Neuronal stem cell (in vitro differentiated cells): ENCODE results near the gene PAN2.
A peak's percentile ranks its signal among the peaks of the same experiment; 100 is the strongest.

ENCODE experiments used
- DNase-seq: peaks from one replicate; pipeline ENCODE4 v3.0.0-alpha.2; 2013; ENCODE audit warnings: low spot score
- H2AFZ ChIP-seq: one replicate; pipeline ENCODE4 v1.6.1; 2013; ENCODE audit warnings: mild to moderate bottlenecking, low read length, inconsistent platforms
- H2AK5ac ChIP-seq: 2 replicates; pipeline ENCODE4 v1.6.1; 2013; ENCODE audit warnings: low read depth, mild to moderate bottlenecking, inconsistent platforms, low read length, moderate library complexity, mixed read lengths
- H2BK120ac ChIP-seq: 2 replicates; pipeline ENCODE4 v1.6.1; 2013; ENCODE audit warnings: low read depth, mild to moderate bottlenecking, inconsistent platforms, low read length, moderate library complexity, mixed read lengths
- H2BK12ac ChIP-seq: one replicate; pipeline ENCODE4 v1.6.1; 2013; ENCODE audit warnings: low read length, inconsistent platforms
- H2BK15ac ChIP-seq: 2 replicates; pipeline ENCODE4 v1.6.1; 2013; ENCODE audit warnings: mild to moderate bottlenecking, low read length, inconsistent platforms, mixed read lengths
- H2BK5ac ChIP-seq: one replicate; pipeline ENCODE4 v1.6.1; 2013; ENCODE audit warnings: inconsistent platforms, mild to moderate bottlenecking, low read length, moderate library complexity
- H3K14ac ChIP-seq: one replicate; pipeline ENCODE4 v1.6.1; 2013; ENCODE audit warnings: low read length, inconsistent platforms
- H3K18ac ChIP-seq: 2 replicates; pipeline ENCODE4 v1.6.1; 2013; ENCODE audit warnings: low read length, inconsistent platforms
- H3K23ac ChIP-seq: 2 replicates; pipeline ENCODE4 v1.6.1; 2013; ENCODE audit warnings: low read depth, mild to moderate bottlenecking, mixed read lengths, low read length, inconsistent platforms; ENCODE audit not compliant: poor library complexity
- H3K27ac ChIP-seq: replicated peaks from 3 replicates; pipeline ENCODE4 v1.5.1; 2013; ENCODE audit warnings: low read length, inconsistent platforms
- H3K27me3 ChIP-seq, 3 experiments: 2 replicates each; pipeline ENCODE4 v1.6.1; 2013; ENCODE audit warnings: low read length in 3 of 3, mild to moderate bottlenecking in 2 of 3, inconsistent platforms in 1 of 3, low read depth in 1 of 3, mixed read lengths in 1 of 3, moderate library complexity in 1 of 3; ENCODE audit not compliant: control insufficient read depth in 3 of 3, insufficient read depth in 3 of 3
- H3K36me3 ChIP-seq, 2 donors: replicated peaks in 1 of 2; 2 replicates each; pipeline ENCODE4 v1.6.1; 2013; ENCODE audit warnings: low read length in 2 of 2; ENCODE audit not compliant: control insufficient read depth in 2 of 2, insufficient read depth in 2 of 2
- H3K4ac ChIP-seq: 2 replicates; pipeline ENCODE4 v1.6.1; 2013; ENCODE audit warnings: inconsistent platforms, mild to moderate bottlenecking, low read length, moderate library complexity
- H3K4me1 ChIP-seq, 2 donors: 1 replicate in 1 of 2; 2 replicates in 1 of 2; pipeline ENCODE4 v1.6.1; 2013; ENCODE audit warnings: low read length in 2 of 2, low read depth in 1 of 2; ENCODE audit not compliant: control insufficient read depth in 2 of 2, insufficient read depth in 1 of 2
- H3K4me2 ChIP-seq: one replicate; pipeline ENCODE4 v1.6.1; 2013; ENCODE audit warnings: mild to moderate bottlenecking, low read length, inconsistent platforms; ENCODE audit not compliant: insufficient read depth, poor library complexity, severe bottlenecking
- H3K4me3 ChIP-seq, 2 donors: 2 replicates each; pipeline ENCODE4 v1.5.1; 2013; ENCODE audit warnings: low read length in 2 of 2, mild to moderate bottlenecking in 2 of 2, inconsistent platforms in 1 of 2, moderate library complexity in 1 of 2
- H3K79me1 ChIP-seq: one replicate; pipeline ENCODE4 v1.6.1; 2013; ENCODE audit warnings: low read depth, mild to moderate bottlenecking, inconsistent platforms, low read length, moderate library complexity
- H3K9ac ChIP-seq: one replicate; pipeline ENCODE4 v1.6.1; 2013; ENCODE audit warnings: mild to moderate bottlenecking, low read depth, low read length, inconsistent platforms; ENCODE audit not compliant: poor library complexity
- H3K9me3 ChIP-seq, 2 donors: replicated peaks in 1 of 2; 2 replicates each; pipeline versions ENCODE3 to v1.6.1; 2013; ENCODE audit warnings: low read length in 2 of 2, mild to moderate bottlenecking in 2 of 2, inconsistent platforms in 1 of 2, low read depth in 1 of 2, mixed read lengths in 1 of 2, moderate library complexity in 1 of 2; ENCODE audit not compliant: control insufficient read depth in 2 of 2, insufficient read depth in 1 of 2
- H4K8ac ChIP-seq: one replicate; pipeline ENCODE4 v1.6.1; 2013; ENCODE audit warnings: low read depth, mild to moderate bottlenecking, inconsistent platforms, low read length, moderate library complexity
- H4K91ac ChIP-seq: one replicate; pipeline ENCODE4 v1.6.1; 2013; ENCODE audit warnings: low read length, low read depth, mild to moderate bottlenecking, inconsistent platforms; ENCODE audit not compliant: poor library complexity
- WGBS, 2 donors: extraction: QIAGEN DNeasy Blood & Tissue Kit; methylation state at CpG; one replicate each; pipeline ENCODE4 v1.1.7; 2013; ENCODE audit warnings: missing lambda C conversion rate in 2 of 2, mixed read lengths in 1 of 2; ENCODE audit not compliant: insufficient read length in 2 of 2, insufficient replicate concordance in 1 of 2; ENCODE audit errors: extremely low coverage in 2 of 2; 5-methylcytosine and 5-hydroxymethylcytosine counted together

PAN2 gene

GRCh38 chr12:56362130-56363059 lies 28.6 kb upstream of the PAN2 start, which contains the start of gene APOF:
Gene APOF (minus strand): TSS chr12:56362857. CDS start chr12:56362745, 112 bp downstream.
- H3K9ac ChIP-seq, result no peak within 1 kb of the TSS
- H2BK5ac ChIP-seq, result no peak within 1 kb of the TSS
- no CpG with 5 or more reads among the region's 10 CpGs for WGBS, 2 donors
- H3K4me2 ChIP-seq, result no peak within 1 kb of the TSS
- no peak within 1 kb of the TSS for H2AFZ ChIP-seq
- no peak within 1 kb of the TSS for H3K4ac ChIP-seq
- H4K8ac ChIP-seq, result no peak within 1 kb of the TSS
- H4K91ac ChIP-seq, result no peak within 1 kb of the TSS
- H3K4me1 ChIP-seq, result peaks cover 2 to 7% of the 10 kb centered on the region in 2 donors
- no peaks in the 10 kb centered on the region for H3K79me1 ChIP-seq
- no peak within 1 kb of the TSS for H3K23ac ChIP-seq
- no peaks in the 10 kb centered on the region for H3K9me3 ChIP-seq
- H3K4me3 ChIP-seq, result peak within 1 kb of the TSS in 1 of 2 donors; percentile 32
- H2AK5ac ChIP-seq, result no peak within 1 kb of the TSS
- H2BK15ac ChIP-seq, result no peak within 1 kb of the TSS
- peaks cover 0 to 4% (median 0%) of the 10 kb centered on the region in 3 experiments for H3K27me3 ChIP-seq
- H3K14ac ChIP-seq, result no peak within 1 kb of the TSS
- H3K18ac ChIP-seq, result no peak within 1 kb of the TSS
- no peak for DNase-seq
- H3K27ac ChIP-seq, result no peak within 1 kb of the TSS
- H3K36me3 ChIP-seq, result no peaks in the 10 kb centered on the region
- H2BK120ac ChIP-seq, result no peak within 1 kb of the TSS
- H2BK12ac ChIP-seq, result no peak within 1 kb of the TSS

DNA sequence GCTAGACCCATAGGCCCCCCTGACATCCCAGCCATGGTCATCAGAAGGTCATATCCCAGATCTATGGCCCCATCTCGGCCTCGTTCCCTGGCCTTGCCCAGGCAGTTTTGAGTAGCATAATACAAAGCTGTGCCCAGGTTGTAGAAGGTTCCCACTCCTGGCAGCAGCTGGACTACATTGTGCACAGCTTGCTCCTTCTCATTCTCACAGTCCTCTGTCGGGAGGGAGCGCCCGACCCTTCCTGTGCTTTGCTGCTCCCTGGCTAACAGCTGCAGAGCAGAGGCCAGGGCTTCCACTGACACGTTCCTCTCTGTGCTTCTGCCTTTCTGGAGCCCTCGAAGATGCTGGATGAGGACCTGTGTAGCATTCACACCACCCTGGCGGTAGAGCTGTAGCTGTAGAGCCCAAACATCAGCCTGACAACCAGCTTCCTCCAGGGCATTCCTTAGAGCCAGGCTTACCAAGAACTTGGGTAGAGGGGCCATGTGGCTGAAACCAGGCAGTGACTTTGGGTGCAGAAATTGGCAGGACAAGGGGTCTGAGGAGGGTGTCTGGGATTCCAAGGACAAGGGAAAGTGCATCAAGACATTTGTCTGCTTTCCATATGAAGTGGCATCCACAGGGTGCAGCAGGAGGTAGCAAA lies 27.8 kb upstream of the PAN2 start:
- Histone ChIP-seq H2BK5ac (no peak overlapping the region), H4K91ac (no peak overlapping the region), H2BK120ac (no peak overlapping the region), H2BK12ac (no peak overlapping the region), H2AK5ac (no peak overlapping the region), H3K4me1 (peaks cover 2 to 7% of the 10 kb centered on the region in 2 donors), H4K8ac (no peak overlapping the region), H3K27ac (no peak overlapping the region), H3K27me3 (peaks cover 0 to 4% (median 0%) of the 10 kb centered on the region in 3 experiments), H3K4me2 (no peak overlapping the region), H3K23ac (no peak overlapping the region), H3K36me3 (peaks cover 0 to 2% of the 10 kb centered on the region in 2 donors), H2AFZ (no peak overlapping the region), H2BK15ac (no peak overlapping the region), H3K9ac (no peak overlapping the region), H3K79me1 (no peaks in the 10 kb centered on the region), H3K18ac (no peak overlapping the region), H3K9me3 (no peaks in the 10 kb centered on the region), H3K4me3 (peak overlapping the region in 1 of 2 donors; percentile 32), H3K4ac (no peak overlapping the region), H3K14ac (no peak overlapping the region)
- no peak for DNase-seq
- WGBS, 2 donors, result no CpG with 5 or more reads among the region's 8 CpGs

- Histone ChIP-seq H4K91ac (no peak within 1 kb of the TSS), H3K9ac (no peak within 1 kb of the TSS), H2AFZ (peak within 1 kb of the TSS; percentile 89), H3K23ac (peak within 1 kb of the TSS; percentile 60), H3K4ac (no peak within 1 kb of the TSS), H2AK5ac (no peak within 1 kb of the TSS), H3K4me1 (peaks cover 2 to 7% of the 10 kb centered on the region in 2 donors), H2BK120ac (no peak within 1 kb of the TSS), H2BK15ac (no peak within 1 kb of the TSS), H3K18ac (peak within 1 kb of the TSS; percentile 55), H3K4me2 (peak within 1 kb of the TSS; percentile 54), H3K36me3 (peaks cover 8 to 17% of the 10 kb centered on the region in 2 donors), H4K8ac (no peak within 1 kb of the TSS), H3K27ac (peak within 1 kb of the TSS; percentile 45), H3K4me3 (peak within 1 kb of the TSS; percentile 82 to 86), H3K27me3 (peaks cover 0 to 4% (median 0%) of the 10 kb centered on the region in 3 experiments), H3K79me1 (no peaks in the 10 kb centered on the region), H2BK5ac (no peak within 1 kb of the TSS), H3K14ac (no peak within 1 kb of the TSS), H2BK12ac (no peak within 1 kb of the TSS), H3K9me3 (no peaks in the 10 kb centered on the region)
- WGBS, 2 donors, result no CpG with 5 or more reads among the region's 54 CpGs
- DNase-seq, result peak; percentile 98
Measured at GRCh38 chr12:56359851-56360767, 26.3 kb upstream of the PAN2 start, which contains the start of gene STAT2. Gene STAT2 (minus strand): TSS chr12:56360107. CDS start chr12:56356571, 3,536 bp downstream.
